Stimulated activated CD4-positive, alpha-beta T cell treated with anti-CD3 and anti-CD28 coated beads, Interleukin-2, amount 100 ng/mL, for 24 hours (primary cell): ENCODE results near the gene SOX6.

ENCODE experiments used
- DNase-seq, 2 donors: peaks; one replicate each; pipeline ENCODE4 v3.0.0-alpha.2; 2020

SOX6 gene

GRCh38 chr11:16363706-16364105, 7.4 kb upstream of the SOX6 start:
- no peak for DNase-seq

- DNase-seq, result no peak
Observed at GRCh38 chr11:16361108-16361865, 4.9 kb upstream of the SOX6 start.

- DNase-seq, result no peak
Observed at GRCh38 chr11:16359369-16359768, 3.0 kb upstream of the SOX6 start.

GRCh38 chr11:16358726-16359125, 2.4 kb upstream of the SOX6 start:
- DNase-seq, result no peak

- no peak for DNase-seq
Observed at GRCh38 chr11:16357775-16358174, 1.4 kb upstream of the SOX6 start.

GRCh38 chr11:16356761-16357393, 531 bp upstream of the SOX6 start:
- DNase-seq, result no peak

- DNase-seq, result no peak
Observed at GRCh38 chr11:16352707-16353106, 3.6 kb downstream of the SOX6 start.

- DNase-seq, result no peak
Observed at GRCh38 chr11:16350125-16350524, 6.2 kb downstream of the SOX6 start.

- no peak for DNase-seq
Observed at GRCh38 chr11:16347928-16348685, 8.2 kb downstream of the SOX6 start.

GRCh38 chr11:16346975-16347374, 9.4 kb downstream of the SOX6 start:
- DNase-seq, result no peak

- no peak for DNase-seq
Observed at GRCh38 chr11:16341853-16342252, 14.5 kb downstream of the SOX6 start.

GRCh38 chr11:16338393-16338792, 18.0 kb downstream of the SOX6 start:
- no peak for DNase-seq

GRCh38 chr11:16337421-16338213, 18.7 kb downstream of the SOX6 start:
- no peak for DNase-seq

GRCh38 chr11:16336721-16337120, 19.6 kb downstream of the SOX6 start:
- DNase-seq, result no peak

- no peak for DNase-seq
Observed at GRCh38 chr11:16336204-16336603, 20.1 kb downstream of the SOX6 start.

- no peak for DNase-seq
Observed at GRCh38 chr11:16335236-16335962, 20.9 kb downstream of the SOX6 start.

- DNase-seq, result no peak
Observed at GRCh38 chr11:16326679-16327297, 29.6 kb downstream of the SOX6 start.

- DNase-seq, result no peak
Observed at GRCh38 chr11:16322190-16322589, 34.2 kb downstream of the SOX6 start.

GRCh38 chr11:16321148-16321547, 35.2 kb downstream of the SOX6 start:
- no peak for DNase-seq

- DNase-seq, result no peak
Observed at GRCh38 chr11:16318320-16318719, 38.0 kb downstream of the SOX6 start.

GRCh38 chr11:16317712-16318111, 38.6 kb downstream of the SOX6 start:
- DNase-seq, result no peak

- DNase-seq, result no peak
Observed at GRCh38 chr11:16313846-16314245, 42.5 kb downstream of the SOX6 start.
